ENCODE measurements around the gene CYSRT1.

DNA sequence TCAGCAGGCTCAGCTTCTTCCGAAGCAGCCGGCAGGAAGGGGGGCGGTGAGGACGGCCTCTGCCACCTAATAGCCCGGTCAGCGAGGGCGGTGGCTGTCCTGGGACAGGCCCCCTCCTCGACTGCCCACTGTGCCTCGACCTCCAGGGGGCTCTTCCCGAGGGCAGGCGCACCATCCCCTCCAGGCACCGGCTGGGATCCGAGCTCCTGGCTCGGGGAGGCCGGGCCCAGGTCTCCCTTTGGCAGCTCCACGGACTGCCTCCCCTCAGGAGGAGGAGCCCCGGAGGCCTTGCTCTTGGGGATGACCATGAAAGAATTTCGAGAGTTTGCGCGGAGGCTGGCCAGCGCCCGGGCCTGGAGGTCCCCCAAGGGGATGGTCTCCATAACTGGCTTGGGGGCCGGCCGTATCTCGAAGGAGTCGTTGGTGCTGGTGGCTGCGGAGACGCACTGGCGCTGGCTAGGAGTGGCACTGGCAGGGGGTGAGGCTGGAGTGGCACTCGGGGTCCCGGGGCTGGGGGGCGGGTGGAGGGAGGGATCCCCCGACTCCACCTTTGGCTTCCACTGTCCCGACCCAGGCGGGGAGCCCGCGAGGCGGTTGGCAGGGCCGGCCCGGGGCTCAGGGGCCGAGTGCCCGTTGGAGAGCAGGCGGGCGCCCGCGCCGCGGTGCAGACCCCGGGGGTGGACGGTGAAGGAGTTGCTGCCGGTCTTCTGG, 25.4 kb upstream of the CYSRT1 start:
- TF ChIP-seq CTCF (conservative IDR thresholded peaks at IDR 0.05; ENCODE audit: low read depth, low read length) = no peak
- no peak for TF ChIP-seq EZH2phosphoT487 (IDR thresholded peaks at IDR 0.05; ENCODE audit: borderline replicate concordance, low read length)
- TF ChIP-seq EZH2 (IDR thresholded peaks at IDR 0.05; ENCODE audit: low read length, unreplicated experiment) = no peak
